CD4-positive, alpha-beta T cell treated with Interleukin-17A for 4 hours (primary cell): ENCODE measurements around the gene GTF2A2.
"Not testable (repeated sequence)": the region's sequence is repeated elsewhere in the genome, so short reads cannot be mapped to it uniquely, and the experiment has no call there.

Source experiments
- DNase-seq: peaks from one replicate; pipeline ENCODE4 v3.0.0-alpha.2; 2020; ENCODE audit warnings: mixed read lengths

The GTF2A2 gene

GRCh38 chr15:59656897-59657634 lies at the start of gene GTF2A2:
GTF2A2 (minus strand) TSS chr15:59657515; CDS start chr15:59652277, 5,238 bp downstream.
- peak; percentile 94 for DNase-seq

DNA sequence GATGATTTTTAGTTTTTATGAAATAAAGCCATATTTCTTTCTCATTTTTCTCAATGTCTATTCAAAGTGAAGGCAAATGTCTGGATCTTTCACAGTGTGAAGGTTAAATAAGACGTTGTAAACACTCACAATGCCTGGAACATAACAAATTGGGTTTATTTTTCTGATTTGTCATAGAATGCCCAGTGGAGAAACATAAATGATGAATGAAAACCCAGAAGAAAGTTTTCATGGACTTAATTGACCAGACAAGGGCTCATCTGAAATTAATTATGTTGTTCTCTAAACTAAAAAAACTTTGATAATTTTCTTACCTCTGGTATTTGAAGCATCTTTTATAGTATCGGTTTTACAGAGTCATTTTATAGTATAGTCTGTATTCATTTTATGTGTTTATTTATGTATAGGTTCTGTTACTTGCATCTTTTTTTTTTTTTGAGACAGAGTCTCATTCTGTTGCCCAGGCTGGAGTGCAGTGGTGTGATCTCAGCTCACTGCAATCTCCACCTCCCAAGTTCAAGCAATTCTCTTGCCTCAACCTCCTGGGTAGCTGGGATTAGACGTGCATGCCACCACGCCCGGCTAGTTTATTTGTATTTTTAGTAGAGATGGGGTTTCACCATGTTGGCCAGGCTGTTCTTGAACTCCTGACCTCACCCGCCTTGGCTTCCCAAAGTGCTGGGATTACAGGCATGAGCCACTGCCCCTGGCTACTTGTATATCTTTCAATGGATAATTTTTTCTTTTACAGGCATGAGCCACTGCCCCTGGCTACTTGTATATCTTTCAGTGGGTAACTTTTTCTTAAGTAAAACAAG lies 46.9 kb upstream of the GTF2A2 start:
- DNase-seq, result no peak

GRCh38 chr15:59702351-59702750 lies 45.0 kb upstream of the GTF2A2 start:
- DNase-seq, result no peak

GRCh38 chr15:59701880-59702279 lies 44.6 kb upstream of the GTF2A2 start:
- DNase-seq, result no peak

GRCh38 chr15:59699810-59700431 lies 42.6 kb upstream of the GTF2A2 start:
- DNase-seq, result no peak

GRCh38 chr15:59698065-59698464 lies 40.8 kb upstream of the GTF2A2 start:
- DNase-seq, result not testable (repeated sequence)

DNA sequence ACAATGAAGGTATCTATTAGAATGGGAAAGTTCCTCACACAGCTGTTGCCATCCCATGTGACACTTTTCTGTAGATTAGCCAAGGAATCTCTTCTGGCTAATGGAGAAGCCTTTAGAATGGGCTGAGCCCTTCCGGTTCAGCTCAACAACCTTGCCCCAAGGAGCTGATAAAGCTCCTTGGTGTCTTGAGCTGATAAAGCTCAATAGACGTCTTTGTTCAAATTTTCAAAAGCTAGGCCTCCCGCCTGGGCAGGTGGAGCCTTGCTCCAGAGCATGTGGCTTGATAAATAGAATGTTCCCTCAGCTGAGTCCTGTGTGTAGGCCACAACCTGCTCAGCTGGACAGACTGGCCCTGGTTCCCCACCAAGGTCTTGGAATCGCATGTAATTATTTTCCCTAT lies 39.0 kb upstream of the GTF2A2 start:
- no peak for DNase-seq

- no peak for DNase-seq
Observed at GRCh38 chr15:59694779-59695178, 37.5 kb upstream of the GTF2A2 start.

DNA sequence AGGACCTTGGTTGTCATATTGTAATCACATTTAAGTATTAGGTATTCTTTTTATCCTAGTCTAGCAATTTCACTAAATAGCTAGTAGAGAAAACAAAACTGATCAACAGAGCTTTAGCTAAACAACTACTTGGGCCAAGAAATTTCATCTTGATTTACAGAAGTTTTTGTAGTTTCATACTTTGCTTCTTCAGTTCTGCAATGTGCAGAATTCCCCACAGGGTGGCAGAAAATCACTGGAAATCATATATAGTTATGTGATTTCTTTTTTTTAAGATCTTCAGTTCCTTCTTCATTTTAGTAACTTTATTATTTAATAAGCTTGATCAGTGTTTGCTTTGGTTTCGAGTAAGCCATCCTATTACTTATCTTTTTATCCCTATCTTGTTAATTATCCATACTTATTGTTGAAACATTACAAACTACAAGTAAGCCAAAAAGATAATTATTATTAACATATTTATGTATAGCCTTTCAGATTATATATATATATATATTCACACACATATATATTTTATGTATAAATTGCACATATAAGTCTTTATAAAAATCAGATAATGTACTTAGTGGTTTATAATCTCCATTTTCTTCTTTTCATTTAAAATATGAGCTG lies 34.0 kb upstream of the GTF2A2 start:
- peak; percentile 53 for DNase-seq

DNA sequence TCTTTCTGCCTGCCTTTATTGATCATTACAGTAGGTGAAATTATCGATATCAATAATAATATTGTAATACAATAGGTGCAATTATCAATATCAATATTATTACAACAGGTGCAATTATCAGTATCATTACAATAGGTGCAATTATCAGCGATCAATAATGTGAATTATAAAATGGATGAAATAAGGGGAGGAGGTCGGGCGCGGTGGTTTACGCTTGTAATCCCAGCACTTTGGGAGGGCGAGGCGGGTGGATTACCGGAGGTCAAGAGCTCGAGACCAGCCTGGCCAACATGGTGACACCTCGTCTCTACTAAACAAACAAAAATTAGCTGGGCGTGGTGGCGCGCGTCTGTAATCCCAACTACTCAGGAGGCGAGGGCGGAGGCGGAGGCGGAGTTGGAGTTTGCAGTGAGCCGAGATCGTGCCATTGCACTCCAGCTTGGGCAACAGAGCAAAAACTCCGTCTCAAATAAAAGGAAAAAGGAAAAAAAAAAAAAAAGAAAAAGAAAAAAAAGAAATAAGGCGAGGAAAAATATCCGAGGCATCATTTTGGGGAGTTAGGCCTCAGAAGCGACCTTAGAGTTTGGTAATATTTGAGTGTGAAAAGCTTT lies 32.4 kb upstream of the GTF2A2 start:
- DNase-seq, result peak; percentile 74

DNA sequence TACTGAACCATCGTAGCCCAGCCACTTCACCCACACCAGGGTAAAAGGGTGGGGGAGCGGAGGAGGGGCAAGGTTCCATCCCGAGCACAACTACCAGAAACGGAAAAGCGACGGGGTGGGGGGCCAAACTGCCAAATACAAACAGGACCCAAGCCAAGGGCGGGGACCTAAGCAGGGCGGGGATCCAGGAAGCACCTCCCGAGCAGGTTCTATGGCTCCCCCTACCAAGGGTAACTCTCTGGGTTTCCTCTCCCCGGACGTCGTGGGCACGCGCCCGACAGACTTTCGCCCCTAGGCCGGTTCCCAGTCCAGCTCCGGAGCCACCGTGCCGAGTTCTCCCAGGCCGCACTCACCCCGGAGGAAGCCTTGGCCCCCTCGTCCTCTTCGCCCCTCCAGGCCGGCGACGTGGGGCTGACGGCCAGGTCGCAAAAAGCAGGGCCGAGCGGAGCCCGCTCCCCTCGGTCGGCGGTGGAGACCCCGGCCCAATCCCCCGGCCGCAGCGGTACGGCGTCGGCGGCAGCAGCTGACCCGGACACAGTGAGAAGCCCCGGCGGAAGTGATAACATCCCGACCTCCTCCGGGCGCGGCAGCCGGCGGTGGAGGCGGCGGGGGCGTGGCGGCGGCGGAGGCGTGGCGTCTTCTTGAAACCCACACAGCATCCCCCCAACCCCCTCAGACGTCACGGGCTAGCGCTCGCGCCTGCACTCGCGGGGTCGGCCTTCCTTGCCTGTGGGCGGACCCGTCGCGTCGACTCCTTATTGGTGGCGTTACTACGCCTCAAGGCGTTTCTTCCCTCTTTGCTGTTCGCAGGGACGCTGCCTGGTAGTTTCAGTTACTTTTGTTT lies 31.7 kb upstream of the GTF2A2 start, which contains the start of gene BNIP2:
BNIP2 (minus strand) TSS at position 539 of the 844 bp plus-strand sequence. CDS start 6,863 bp downstream, outside the sequence.
- peak; percentile 100 for DNase-seq

- DNase-seq, result peak; percentile 21
Observed at GRCh38 chr15:59688423-59688781, 31.1 kb upstream of the GTF2A2 start.

DNA sequence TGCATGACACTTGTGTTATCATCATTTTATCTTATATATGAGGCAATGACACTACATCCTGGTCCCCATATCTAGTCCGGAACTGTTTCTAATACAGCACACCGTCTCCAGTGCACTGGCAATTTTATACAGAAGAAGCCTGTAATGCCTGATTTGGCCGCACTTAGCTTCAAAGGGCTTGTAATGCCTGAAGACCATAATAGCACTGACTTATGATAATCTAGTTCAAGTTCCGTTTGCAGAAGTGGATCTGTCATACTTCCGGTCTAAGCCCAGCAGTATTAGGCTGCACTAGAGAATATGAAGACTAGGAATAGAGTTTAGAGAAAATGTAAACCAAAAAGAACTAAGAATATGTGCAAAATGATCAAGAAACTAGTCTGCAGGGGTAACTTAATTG lies 30.5 kb upstream of the GTF2A2 start:
- peak; percentile 22 for DNase-seq

- no peak for DNase-seq
Observed at GRCh38 chr15:59686389-59686788, 29.1 kb upstream of the GTF2A2 start.

DNA sequence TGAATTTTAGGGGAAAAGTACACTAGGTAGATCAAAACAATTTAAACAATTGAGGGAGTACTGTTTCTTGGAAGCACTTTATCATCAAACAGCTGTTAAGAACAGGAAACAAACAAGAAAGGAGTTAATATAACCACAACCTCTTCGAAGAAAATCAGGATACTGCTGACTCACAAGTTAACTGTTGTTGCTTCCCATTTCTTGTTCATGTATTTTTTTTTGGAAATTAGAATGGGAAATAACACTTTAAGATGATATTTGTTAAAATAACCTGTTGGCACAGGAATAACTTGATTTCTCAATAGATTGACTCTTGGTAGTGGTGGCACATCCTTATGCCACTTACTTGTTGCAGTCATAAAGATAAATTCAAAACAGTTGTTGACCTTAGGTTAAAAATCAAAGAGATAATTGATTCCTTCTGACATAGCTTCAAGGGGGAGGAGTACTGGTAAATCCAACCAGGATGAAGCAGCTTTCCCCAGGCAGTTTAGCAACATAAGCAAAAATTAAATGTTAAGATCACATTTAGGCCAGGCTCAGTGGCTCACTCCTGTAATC lies 28.5 kb upstream of the GTF2A2 start:
- no peak for DNase-seq

GRCh38 chr15:59680870-59681269 lies 23.6 kb upstream of the GTF2A2 start:
- no peak for DNase-seq

- DNase-seq, result no peak
Observed at GRCh38 chr15:59680346-59680745, 23.0 kb upstream of the GTF2A2 start.

DNA sequence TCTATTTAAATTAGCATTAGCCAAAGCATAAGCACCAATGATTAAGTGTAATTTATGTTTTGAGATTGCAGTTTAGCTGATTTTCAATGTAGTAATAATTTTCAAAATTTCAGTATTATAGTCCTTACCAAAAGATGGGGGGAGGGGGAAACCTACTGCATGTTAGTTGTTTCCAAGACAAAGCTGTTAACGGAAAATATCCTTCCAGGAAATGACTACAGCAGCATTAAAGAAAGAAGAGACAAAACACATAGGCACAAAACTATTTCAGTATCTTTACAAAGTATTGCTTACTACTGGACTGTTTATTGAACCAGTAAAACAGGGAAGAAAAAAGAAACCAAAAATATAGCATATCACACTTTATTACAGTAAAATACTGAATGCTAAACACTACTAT lies 21.3 kb upstream of the GTF2A2 start:
- no peak for DNase-seq

DNA sequence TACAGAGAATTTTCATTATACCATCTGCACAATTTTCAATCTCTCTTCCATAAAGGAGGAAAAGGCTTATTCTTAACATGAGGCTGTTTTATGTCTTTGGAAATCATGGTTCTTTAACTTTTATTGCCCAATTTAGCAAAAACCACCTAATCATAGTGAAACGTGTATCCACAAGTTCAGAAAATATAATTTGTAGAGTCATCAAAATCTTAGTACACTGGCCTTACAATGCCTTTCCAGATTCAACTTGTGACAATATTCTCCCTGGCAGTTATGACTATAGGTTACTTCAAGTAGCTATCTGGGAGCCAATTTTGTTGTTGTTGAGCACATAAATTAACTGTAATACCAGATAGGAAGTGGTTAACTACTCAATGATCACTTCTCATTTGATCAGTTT lies 20.9 kb upstream of the GTF2A2 start:
- no peak for DNase-seq

GRCh38 chr15:59676565-59676964 lies 19.2 kb upstream of the GTF2A2 start:
- DNase-seq, result no peak

DNA sequence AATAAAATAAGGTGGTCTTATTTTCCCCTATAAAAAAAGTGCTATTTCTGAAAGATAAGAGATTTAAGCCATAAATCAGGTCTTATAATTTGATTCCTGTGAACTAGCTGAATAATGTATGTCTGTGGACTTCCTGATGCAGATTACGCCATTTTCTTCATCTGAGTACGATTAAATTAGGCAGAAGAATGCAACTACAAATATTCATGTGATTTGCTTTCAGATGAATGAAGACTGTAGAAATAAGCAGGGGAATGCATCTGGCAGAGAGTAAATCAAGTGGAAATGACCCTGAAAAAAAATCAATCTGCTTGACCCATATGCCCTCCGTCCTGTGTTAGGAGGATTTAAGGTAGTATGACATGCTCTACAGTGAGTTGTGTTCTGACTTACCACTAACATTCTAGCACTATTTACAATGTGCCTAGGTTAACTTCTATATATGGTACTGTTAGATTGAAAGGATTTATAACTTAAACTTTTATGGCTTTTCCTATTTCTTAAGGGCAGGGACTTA lies 17.1 kb upstream of the GTF2A2 start:
- DNase-seq, result no peak
